H1 (cell line): ENCODE measurements around the gene MATK. TPM values are rescaled to one million over a fixed set of nuclear protein-coding genes. Genes with fewer than 3 reads are reported as not detected.

ENCODE experiments used
- ASH2L ChIP-seq: fragments of 200-600, 300-600 bp; sonication (generic); IDR thresholded peaks from one replicate; pipeline ENCODE4 v1.7.1; 2017; ENCODE audit warnings: low read length
- EZH2 ChIP-seq: fragments of 200-600 bp; sonication (generic); IDR thresholded peaks from 2 replicates; pipeline ENCODE4 v1.7.1; 2012; ENCODE audit warnings: low read depth, mild to moderate bottlenecking, moderate library complexity, low read length, inconsistent platforms; ENCODE audit not compliant: severe bottlenecking
- POLR2A ChIP-seq, 2 experiments: IDR thresholded peaks; 1 replicate in 1 of 2; 2 replicates in 1 of 2; pipeline ENCODE4 v1.6.1; 2011; ENCODE audit warnings: low read depth in 2 of 2, low read length in 2 of 2, mild to moderate bottlenecking in 2 of 2; ENCODE audit errors: control extremely low read depth in 1 of 2
- RFX5 ChIP-seq: IDR thresholded peaks from 2 replicates; pipeline ENCODE4 v1.6.1; 2011; ENCODE audit warnings: low read depth, low read length, improper control_type of control experiment, borderline replicate concordance
- TAF7 ChIP-seq: optimal IDR thresholded peaks from 2 replicates; pipeline ENCODE3; 2011; ENCODE audit warnings: low read depth, mild to moderate bottlenecking, inconsistent platforms, low read length, moderate library complexity, borderline replicate concordance
- polyA plus RNA-seq, 7 experiments: library from polyadenylated mRNA; depleted of rRNA in 3 of 7; stranded (reverse) in 5 of 7; unstranded in 2 of 7; fragments of >200 nt in 5 of 7; fragments of 200-250 nt in 2 of 7; gene quantifications; 1 replicate in 5 of 7; 2 replicates in 1 of 7; 4 replicates in 1 of 7; pipeline versions ENCODE4 v1.2.1 to v1.2.3, GENCODE V29; 2011 to 2013; ENCODE audit warnings: missing spikeins in 2 of 7, mixed read lengths in 2 of 7
- total RNA-seq: library from RNA; stranded (reverse); fragmentation: NEBNext Ultra II Directional; extraction: Animal tissue kit (Norgen Biotek cat#: 25700); gene quantifications from 2 replicates; pipeline ENCODE4 v1.2.1, GENCODE V29; 2021
- TF ChIP-seq, protein P1 (sequence below): fragments of 300-600 bp; sonication (generic); IDR thresholded peaks from 2 replicates; pipeline ENCODE4 v1.7.1; 2012; ENCODE audit warnings: low read length, moderate library complexity, mild to moderate bottlenecking, inconsistent platforms; ENCODE audit not compliant: insufficient replicate concordance
- TF ChIP-seq, protein P2 (sequence below): IDR thresholded peaks from 2 replicates; pipeline ENCODE4 v1.6.1; 2012; ENCODE audit warnings: inconsistent platforms

The MATK gene
- total and polyA plus RNA-seq, 2 of the 8 experiments (the other 6 are each of a cell fraction or from before 2014, with no cell fraction given), result 20.5 to 21.4 TPM

DNA sequence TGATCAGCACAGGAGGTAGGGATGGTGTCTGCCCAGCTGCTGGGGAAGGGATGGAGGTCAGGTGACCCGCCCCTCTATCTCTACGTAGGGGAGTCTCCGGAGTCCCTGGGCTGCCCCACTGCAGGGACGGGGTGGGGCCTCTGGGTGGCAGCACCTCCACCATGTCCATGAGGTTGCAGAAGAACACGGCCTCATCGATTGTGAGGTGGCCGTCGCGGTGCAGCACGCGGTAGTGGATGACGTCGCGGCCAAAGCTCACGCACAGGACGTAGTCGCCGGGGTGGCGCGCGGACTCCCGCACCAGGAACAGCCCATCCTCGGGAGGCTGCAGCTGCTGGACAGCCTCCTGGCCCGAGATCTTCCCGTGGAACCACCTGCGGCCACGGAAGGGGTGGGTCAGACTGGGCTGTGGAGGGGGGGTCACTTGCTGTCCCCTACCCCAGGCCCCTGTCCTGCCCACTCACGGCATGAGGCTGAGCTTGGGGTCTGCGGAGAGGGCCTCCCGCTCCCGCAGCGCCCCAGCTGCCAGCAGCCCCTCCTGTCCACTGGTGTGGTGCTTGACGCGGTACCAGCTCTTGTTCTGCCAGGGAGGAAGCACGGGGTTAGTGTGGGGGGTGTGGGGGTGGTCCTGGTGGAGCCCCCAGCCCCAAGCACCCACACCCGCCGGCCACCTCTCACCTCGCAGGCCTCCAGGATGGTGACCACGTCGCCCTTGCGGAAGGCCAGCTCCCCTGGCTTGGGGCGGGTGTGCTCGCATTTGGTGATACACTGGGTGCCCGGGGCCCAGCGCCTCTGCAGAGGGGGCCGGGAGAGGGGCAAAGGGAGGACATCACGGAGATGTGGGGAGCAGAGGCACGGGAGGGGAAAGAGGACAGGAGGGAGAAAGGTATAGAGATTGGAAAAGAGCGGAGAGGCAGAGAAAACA, 2.3 kb downstream of the MATK start (continued):
- TF ChIP-seq, protein P1, sequence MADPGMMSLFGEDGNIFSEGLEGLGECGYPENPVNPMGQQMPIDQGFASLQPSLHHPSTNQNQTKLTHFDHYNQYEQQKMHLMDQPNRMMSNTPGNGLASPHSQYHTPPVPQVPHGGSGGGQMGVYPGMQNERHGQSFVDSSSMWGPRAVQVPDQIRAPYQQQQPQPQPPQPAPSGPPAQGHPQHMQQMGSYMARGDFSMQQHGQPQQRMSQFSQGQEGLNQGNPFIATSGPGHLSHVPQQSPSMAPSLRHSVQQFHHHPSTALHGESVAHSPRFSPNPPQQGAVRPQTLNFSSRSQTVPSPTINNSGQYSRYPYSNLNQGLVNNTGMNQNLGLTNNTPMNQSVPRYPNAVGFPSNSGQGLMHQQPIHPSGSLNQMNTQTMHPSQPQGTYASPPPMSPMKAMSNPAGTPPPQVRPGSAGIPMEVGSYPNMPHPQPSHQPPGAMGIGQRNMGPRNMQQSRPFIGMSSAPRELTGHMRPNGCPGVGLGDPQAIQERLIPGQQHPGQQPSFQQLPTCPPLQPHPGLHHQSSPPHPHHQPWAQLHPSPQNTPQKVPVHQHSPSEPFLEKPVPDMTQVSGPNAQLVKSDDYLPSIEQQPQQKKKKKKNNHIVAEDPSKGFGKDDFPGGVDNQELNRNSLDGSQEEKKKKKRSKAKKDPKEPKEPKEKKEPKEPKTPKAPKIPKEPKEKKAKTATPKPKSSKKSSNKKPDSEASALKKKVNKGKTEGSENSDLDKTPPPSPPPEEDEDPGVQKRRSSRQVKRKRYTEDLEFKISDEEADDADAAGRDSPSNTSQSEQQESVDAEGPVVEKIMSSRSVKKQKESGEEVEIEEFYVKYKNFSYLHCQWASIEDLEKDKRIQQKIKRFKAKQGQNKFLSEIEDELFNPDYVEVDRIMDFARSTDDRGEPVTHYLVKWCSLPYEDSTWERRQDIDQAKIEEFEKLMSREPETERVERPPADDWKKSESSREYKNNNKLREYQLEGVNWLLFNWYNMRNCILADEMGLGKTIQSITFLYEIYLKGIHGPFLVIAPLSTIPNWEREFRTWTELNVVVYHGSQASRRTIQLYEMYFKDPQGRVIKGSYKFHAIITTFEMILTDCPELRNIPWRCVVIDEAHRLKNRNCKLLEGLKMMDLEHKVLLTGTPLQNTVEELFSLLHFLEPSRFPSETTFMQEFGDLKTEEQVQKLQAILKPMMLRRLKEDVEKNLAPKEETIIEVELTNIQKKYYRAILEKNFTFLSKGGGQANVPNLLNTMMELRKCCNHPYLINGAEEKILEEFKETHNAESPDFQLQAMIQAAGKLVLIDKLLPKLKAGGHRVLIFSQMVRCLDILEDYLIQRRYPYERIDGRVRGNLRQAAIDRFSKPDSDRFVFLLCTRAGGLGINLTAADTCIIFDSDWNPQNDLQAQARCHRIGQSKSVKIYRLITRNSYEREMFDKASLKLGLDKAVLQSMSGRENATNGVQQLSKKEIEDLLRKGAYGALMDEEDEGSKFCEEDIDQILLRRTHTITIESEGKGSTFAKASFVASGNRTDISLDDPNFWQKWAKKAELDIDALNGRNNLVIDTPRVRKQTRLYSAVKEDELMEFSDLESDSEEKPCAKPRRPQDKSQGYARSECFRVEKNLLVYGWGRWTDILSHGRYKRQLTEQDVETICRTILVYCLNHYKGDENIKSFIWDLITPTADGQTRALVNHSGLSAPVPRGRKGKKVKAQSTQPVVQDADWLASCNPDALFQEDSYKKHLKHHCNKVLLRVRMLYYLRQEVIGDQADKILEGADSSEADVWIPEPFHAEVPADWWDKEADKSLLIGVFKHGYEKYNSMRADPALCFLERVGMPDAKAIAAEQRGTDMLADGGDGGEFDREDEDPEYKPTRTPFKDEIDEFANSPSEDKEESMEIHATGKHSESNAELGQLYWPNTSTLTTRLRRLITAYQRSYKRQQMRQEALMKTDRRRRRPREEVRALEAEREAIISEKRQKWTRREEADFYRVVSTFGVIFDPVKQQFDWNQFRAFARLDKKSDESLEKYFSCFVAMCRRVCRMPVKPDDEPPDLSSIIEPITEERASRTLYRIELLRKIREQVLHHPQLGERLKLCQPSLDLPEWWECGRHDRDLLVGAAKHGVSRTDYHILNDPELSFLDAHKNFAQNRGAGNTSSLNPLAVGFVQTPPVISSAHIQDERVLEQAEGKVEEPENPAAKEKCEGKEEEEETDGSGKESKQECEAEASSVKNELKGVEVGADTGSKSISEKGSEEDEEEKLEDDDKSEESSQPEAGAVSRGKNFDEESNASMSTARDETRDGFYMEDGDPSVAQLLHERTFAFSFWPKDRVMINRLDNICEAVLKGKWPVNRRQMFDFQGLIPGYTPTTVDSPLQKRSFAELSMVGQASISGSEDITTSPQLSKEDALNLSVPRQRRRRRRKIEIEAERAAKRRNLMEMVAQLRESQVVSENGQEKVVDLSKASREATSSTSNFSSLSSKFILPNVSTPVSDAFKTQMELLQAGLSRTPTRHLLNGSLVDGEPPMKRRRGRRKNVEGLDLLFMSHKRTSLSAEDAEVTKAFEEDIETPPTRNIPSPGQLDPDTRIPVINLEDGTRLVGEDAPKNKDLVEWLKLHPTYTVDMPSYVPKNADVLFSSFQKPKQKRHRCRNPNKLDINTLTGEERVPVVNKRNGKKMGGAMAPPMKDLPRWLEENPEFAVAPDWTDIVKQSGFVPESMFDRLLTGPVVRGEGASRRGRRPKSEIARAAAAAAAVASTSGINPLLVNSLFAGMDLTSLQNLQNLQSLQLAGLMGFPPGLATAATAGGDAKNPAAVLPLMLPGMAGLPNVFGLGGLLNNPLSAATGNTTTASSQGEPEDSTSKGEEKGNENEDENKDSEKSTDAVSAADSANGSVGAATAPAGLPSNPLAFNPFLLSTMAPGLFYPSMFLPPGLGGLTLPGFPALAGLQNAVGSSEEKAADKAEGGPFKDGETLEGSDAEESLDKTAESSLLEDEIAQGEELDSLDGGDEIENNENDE, result no peak
- no peak for TF ChIP-seq ASH2L
- TF ChIP-seq TAF7, result no peak
- TF ChIP-seq EZH2, result no peak
- no peak for TF ChIP-seq RFX5
- no peak for TF ChIP-seq POLR2A (IDR thresholded peaks at IDR 0.05; ENCODE audit: control extremely low read depth in 1 of 2, low read depth in 2 of 2, low read length in 2 of 2)
- TF ChIP-seq, protein P2, sequence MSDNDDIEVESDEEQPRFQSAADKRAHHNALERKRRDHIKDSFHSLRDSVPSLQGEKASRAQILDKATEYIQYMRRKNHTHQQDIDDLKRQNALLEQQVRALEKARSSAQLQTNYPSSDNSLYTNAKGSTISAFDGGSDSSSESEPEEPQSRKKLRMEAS, result peak; percentile 97
